Head of caudate nucleus (tissue), 42 donors: ENCODE measurements around the gene LRFN2.

ENCODE experiments used
- DNase-seq, 42 donors: peaks; one replicate each; pipeline versions ENCODE4 v3.0.0 to v3.0.0-alpha.2; 2020 to 2021; ENCODE audit warnings: mixed read lengths in 7 of 42
- intact Hi-C: fragments of 100-400 bp; cut with DNase I; formaldehyde crosslinking; loops from one replicate; pipeline ENCODE4 v1.15.0; 2022

The LRFN2 gene

GRCh38 chr6:40419946-40420728, 167.0 kb downstream of the LRFN2 start:
- DNase-seq: no peak
- intact Hi-C loops: no loop called here

DNA sequence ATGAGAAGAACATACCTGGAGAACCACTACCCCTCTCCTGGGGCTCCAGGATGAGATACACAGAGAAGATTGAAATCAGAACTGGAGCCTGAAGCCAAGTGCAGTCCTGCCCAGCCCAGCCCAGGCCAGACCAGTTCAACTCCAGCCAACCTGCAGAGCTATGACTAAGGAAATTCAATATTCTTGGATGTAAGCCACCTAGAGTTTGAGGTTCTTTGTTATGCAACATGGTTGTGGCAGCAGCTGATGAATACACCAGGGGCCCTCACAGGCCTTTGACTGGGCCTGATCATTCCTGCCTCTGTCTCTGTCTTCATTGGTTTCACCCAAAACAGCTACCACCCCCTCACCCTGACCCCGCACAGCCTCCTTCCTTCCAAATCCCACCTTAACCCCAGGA, 167.8 kb downstream of the LRFN2 start:
- intact Hi-C loops: no loop called here
- no peak for DNase-seq

DNA sequence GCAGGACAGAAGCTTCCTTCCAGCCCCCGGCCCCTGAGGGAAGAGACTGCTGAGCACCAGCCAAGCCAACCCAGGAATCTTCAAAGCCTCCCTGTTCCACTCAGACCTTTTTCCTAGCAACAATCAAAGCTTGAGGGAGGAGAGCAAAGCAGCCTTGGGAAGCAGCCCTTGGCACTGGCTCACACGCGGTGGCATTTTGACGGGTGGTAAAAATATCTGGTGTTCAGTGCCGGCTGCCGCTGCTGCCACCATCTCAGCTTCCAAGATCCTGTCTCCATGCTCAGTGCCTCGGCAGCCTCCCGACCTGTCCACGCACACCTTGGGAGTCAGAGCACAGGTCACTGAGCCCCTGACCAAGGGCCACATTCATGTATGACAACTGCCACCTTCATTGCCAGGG, 170.1 kb downstream of the LRFN2 start:
- intact Hi-C loops: no loop called here
- no peak for DNase-seq

DNA sequence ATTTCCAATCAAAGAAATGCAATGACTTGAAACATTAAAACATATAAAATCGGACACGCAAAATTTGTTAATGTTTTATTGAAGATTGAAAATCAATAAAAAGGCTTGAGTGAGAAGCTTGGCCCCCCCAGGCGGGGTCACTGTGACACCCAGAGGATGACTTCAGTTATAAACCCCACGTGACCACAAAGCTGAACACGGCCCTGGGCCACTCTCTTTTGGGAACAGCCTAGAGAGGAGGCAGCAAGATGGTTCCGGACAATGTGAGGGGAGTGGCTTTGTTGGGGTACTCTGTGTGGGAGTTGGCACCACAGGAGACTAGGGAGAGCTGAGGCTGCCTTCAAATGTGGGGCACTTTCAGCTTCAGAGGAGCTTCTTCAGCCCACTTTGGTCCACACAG, 172.5 kb downstream of the LRFN2 start:
- DNase-seq: no peak
- intact Hi-C loops: no loop called here

- no peak for DNase-seq
- intact Hi-C loops: no loop called here
These were observed 173.9 kb downstream of the LRFN2 start for GRCh38 chr6:40413239-40413638.

DNA sequence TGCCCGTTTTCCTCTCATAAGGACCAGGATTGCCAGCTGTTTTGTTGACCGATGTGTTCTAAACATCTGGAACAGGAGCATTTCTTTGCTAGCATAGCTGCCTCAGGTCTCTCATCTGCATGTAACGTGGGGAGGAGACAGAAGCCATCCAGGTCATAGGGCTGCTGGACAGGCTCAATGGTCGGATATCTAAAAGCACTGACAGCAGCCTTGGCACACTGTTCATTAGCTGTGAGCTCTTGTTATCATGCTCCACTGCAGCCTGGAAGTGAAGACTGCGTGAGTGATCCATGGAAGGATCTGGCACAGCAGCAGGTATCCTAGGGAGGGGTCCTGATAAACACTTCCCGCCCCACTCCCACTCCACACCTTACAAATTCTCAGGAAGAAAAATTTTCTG, 175.3 kb downstream of the LRFN2 start:
- intact Hi-C loops: no loop called here

DNA sequence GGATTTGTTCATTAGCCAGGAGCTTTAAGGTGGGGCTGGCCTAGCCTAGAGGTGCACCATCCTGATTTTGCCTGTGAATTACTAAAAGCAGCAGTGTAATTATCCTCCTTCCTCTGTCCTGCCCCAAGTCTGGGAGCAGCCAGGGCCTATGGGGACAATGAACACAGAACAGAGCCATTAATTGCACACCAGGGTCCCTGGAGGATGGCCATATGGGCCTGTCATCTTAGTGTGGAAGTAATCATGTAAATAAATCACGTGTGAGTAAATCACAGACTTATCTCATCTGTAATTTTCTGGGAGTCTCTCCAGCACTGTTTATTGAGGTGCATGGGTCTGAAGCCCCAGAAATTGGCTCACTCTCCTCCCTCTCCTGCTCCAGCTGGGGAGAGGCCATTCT, 176.3 kb downstream of the LRFN2 start:
- no peak for DNase-seq
- intact Hi-C loops: no loop called here

More for the DNA sequence above, 175.3 kb downstream of the LRFN2 start:
- no peak for DNase-seq

GRCh38 chr6:40409716-40410397, 177.3 kb downstream of the LRFN2 start:
- intact Hi-C loops: no loop called here

DNA sequence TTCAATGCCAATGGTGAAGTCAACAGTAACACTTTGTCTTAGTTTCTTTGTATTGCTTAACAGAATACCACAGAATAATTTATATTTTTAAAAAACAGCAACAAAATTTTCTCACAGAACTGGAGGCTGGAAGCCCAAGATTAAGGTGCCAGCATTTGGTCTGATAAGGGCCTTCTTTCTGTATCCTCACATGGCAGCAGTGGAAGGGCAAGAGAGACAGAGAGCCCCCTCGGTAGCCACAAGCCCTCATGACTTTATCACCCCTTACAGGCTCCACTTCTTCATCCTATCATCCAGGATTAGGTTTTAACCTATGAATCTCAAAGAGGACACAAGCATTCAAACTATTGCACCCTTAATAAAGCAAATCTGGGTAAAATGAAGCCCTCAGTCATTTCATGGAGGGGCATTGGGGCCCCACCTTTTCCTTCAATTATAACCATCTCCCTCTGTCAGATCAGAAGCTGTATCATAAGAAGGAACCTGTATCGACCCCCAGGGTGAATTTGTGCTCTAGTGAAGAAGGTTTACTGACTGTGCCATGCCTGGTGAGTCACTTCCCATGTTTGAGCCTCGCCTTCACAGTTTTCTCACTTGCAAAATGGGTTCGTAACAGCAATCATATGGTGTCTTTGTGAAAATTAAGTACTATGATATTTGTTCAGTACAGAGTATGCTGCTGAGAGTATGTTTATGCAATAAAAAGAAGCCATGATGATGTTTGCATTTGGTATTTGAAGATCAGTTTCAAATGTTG, 178.2 kb downstream of the LRFN2 start:
- intact Hi-C loops: no loop called here
- no peak for DNase-seq

More at GRCh38 chr6:40409716-40410397, 177.3 kb downstream of the LRFN2 start:
- DNase-seq: no peak

- intact Hi-C loops: no loop called here
- no peak for DNase-seq
These were observed 179.9 kb downstream of the LRFN2 start for GRCh38 chr6:40407239-40407638.

GRCh38 chr6:40406175-40406574, 181.0 kb downstream of the LRFN2 start:
- DNase-seq: no peak
- intact Hi-C loops: no loop called here

- no peak for DNase-seq
- intact Hi-C loops: no loop called here
These were observed 186.4 kb downstream of the LRFN2 start for GRCh38 chr6:40400738-40401137.

DNA sequence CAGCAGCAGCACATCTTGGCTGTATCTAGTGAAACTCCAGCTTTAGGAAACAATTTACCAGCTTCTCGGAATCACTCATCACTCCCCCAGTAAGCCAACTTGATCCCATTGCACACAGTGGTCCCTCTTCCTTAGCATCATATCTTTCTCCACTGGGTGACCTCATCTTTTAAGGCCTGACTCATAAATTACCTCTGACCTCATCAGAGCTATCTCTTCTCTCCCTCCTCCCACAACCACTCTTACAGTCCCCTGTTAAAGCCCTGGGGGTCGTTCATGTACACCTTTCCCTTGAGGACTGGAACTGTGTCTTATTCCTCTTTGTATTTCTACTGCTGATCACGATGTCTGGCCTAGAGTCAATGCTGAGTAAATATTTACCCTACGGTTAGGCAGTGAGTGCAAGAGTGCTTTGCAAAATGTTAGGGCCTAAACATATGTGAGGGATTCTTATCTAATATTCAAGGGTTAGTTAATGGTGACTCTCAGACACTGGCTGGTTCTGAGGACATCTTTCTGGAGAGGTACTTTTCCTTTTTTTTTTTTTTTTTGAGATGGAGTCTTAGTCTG, 187.2 kb downstream of the LRFN2 start:
- intact Hi-C loops: no loop called here
- DNase-seq: no peak

DNA sequence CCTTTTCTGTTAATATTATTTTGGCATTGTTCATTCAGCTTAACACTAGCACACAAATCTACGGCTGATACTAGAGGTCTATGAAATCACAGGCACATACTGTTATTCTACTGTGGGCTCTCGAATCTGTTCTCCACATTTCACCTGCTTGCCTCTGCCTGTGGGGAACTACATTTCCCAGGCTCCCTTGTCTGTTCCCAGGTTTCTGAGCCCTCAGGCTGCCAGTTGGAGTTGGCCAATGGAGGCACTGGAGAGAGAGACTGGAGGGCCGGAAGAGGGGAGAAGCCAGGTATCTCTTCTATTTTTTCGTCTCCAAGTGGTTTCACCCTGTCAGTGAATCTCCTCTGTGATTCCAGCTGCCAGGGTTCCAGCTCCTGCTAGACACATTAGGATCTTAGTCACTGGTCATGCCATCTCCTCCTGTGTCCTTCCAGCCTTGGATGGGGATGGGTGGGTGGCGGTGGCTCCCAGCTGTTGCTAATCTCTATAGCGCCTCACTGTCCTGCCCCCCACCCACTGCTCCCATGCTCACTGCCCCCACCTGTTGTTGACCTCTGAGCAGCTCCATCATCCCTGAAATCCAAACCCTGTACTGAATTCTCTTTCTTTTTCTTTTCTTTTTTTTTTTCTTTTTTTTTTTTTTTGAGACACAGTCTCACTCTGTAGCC, 188.2 kb downstream of the LRFN2 start:
- DNase-seq: peak in 3 of 42 donors; percentile 10 to 37 (median 15)
- intact Hi-C loops: no loop called here

DNA sequence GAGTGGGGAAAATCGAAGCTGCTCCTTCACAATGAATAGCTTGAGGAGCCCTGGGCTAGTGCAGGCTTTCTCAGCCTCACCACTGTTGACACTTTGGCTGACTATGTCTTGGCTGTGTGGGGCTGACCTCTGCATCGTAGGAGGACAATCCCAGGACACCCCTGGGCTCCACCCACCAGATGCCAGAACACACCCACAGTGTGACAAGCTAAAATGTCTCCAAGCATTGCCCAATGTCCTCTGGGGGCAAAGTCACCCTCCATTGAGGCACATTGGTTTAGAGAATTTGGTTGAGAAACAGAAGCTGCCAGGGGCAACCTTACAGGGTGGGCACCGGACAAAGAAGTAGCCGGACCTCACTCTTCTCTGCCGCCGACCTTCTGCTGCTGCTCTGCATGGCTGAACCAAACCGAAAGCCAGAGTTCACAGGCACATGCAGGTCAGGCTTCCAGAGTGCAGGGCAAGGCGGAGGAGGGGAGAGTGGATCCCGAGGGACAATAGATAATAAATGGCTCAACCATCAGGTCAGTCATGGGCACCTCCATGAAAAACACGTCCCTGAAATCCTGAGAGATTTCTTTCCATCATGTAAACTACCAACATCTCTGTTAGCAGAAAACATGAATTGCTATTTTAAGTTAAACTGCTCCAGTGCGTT, 189.0 kb downstream of the LRFN2 start:
- intact Hi-C loops: no loop called here
- DNase-seq: no peak

DNA sequence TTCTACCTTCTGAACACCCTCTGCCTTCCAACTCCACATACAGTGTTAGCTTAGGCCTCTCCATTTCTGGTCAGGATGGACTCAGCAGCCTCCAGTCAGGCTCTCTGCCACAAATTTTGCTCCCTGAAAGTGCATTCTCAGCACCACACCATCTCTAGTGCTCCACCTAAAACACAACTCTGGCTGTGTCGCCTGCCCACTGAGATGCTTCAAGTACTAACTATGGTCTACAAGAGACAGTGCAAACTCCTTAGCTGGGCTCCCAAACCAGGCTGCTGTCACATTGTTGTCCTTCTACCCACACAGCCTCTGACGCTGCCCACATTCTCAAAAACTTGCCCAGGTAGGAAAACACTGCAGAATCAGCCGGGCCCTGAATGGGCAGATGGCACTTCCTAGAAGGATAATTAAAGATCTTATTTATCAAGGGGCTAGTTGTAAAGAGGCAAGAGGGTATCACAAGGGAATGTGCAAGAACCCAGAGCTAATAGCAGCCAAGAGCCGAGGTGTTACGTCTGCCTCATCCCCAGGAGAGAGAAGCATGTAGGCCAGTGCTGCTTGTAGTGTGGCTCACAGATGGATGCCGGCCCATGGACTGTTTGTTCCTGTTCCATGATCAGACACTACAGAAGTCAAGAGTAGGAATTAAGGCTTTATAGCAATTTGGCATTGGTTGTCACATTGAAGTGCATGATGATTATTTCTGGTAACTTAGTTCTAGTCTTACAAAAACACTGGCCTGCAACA, 189.7 kb downstream of the LRFN2 start:
- no peak for DNase-seq
- intact Hi-C loops: no loop called here

DNA sequence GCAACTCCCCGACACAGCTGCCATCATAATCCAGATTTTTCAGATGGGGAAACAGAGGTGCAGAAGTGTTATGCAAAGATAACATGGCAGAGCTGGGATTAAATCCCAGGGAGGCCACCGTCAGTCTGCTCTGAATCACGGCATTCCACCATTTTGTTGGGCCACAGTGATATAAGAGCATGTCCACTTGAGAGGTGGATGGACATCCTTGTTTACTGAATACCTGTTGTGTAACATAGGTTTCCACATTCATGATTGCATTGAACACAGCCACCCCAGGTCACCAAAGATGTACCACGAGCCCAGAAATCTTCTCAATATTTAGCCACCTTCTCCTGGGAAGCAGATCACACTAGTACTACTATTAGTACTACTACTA, 191.5 kb downstream of the LRFN2 start:
- intact Hi-C loops: no loop called here
- DNase-seq: peak in 1 of 42 donors; percentile 5

DNA sequence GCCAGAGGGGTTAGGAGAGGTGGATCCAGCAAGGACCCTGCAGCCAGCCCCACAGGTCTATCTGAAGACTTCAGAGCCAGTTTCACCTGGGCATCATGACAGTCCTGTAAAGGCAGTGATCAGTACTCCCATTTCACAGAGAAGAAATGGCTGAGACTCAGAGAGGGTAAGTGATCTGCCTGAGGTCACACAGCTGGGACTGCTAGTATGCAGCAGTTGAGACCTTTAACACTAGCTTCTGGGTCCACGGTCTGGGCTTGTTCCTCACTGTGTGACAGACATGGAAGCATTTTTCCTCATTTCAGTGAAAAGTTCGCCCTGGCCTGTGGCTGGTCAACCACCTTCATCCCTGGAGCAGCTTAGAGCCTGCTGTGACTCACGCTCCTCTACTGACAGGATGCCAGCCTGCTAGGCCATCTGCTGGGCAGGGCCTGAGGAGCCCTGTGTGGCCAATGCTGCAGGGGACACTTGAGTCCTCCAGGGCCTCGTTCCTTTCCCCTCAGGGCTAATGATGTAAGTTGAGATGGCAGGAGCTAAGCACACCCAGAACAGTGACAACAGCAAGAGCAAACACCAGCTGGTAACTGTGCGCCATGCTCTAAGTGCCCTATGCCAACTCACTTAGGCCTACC, 192.0 kb downstream of the LRFN2 start:
- DNase-seq: peak in 2 of 42 donors; percentile 18 to 34
- intact Hi-C loops: no loop called here
